Activated CD4-positive, alpha-beta T cell treated with anti-CD3 and anti-CD28 coated beads for 36 hours (primary cell): ENCODE measurements around the gene PPP3CA. TPM values are rescaled to one million over a fixed set of nuclear protein-coding genes. Genes with fewer than 3 reads are reported as not detected.

Experiments used
- ATAC-seq: fragments of 200-7000 bp; cut with Tn5 transposase; one replicate; pipeline ENCODE4 v1.10.0; 2021; ENCODE audit warnings: mild to moderate bottlenecking, moderate library complexity
- CTCF ChIA-PET: fragments of 350-600 bp; sonication (Branson Sonifier 250); formaldehyde crosslinking; loops from one replicate; lab custom pipeline; 2021; ENCODE audit warnings: antibody characterized with exemption; lab: Charles Lee
- POLR2A ChIA-PET: fragments of 350-600 bp; sonication (Branson Sonifier 250); formaldehyde crosslinking; loops from one replicate; lab custom pipeline; 2021; ENCODE audit warnings: antibody characterized with exemption, inconsistent platforms; lab: Charles Lee
- DNase-seq: peaks from one replicate; pipeline ENCODE4 v3.0.0-alpha.2; 2020
- H3K27ac Mint-ChIP-seq: one replicate; pipeline ENCODE4 v1.8.0; 2021; ENCODE audit warnings: mixed read lengths
- H3K27me3 Mint-ChIP-seq: one replicate; pipeline ENCODE4 v1.8.0; 2021; ENCODE audit warnings: mixed read lengths
- H3K36me3 Mint-ChIP-seq: one replicate; pipeline ENCODE4 v1.8.0; 2021; ENCODE audit warnings: low read depth, mixed read lengths
- H3K4me1 Mint-ChIP-seq: one replicate; pipeline ENCODE4 v1.8.0; 2021; ENCODE audit warnings: mixed read lengths
- H3K4me3 Mint-ChIP-seq: one replicate; pipeline ENCODE4 v1.8.0; 2021; ENCODE audit warnings: mild to moderate bottlenecking, moderate library complexity, mixed read lengths
- H3K9me3 Mint-ChIP-seq: one replicate; pipeline ENCODE4 v1.8.0; 2021; ENCODE audit warnings: low read depth, mixed read lengths
- intact Hi-C, 2 experiments: fragments of 100-400 bp; cut with DNase I in 1 of 2; cut with micrococcal nuclease in 1 of 2; formaldehyde crosslinking; loops; one replicate each; pipeline versions ENCODE4 v1.14.2 to v1.15.1; 2022 to 2024; cut with DNase I, micrococcal nuclease
- total RNA-seq, 2 experiments: library from RNA; stranded (reverse); gene quantifications; one replicate each; pipeline ENCODE4 v1.2.3, GENCODE V29; 2021

PPP3CA gene
- total RNA-seq, 2 experiments from 2014 or later: 7.6 to 8.3 TPM

DNA sequence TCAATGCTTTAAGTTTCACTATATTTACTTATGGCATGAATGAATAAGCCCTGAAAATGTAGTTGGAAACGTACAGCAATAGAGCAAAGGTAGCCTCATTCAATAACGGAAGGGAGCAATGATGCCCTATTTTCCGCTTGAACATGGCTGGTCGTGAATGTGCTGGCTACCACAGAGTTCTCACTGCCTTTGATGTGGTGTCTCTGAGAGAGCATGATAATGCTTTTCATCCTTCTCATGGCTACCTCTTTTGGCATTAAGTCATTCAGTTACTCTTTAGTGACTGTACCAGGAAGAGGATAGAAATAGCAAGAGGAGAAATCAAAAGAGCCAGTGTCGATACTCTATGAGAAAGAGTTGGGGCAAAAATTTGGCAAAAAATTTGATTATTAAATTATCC lies 308.0 kb downstream of the PPP3CA start:
- Mint-ChIP-seq H3K4me1 (peaks cover 24% of the 10 kb centered on the region), H3K27ac (peak overlapping the region; percentile 66), H3K36me3 (no peaks in the 10 kb centered on the region), H3K4me3 (no peak overlapping the region), H3K27me3 (no peaks in the 10 kb centered on the region), H3K9me3 (no peaks in the 10 kb centered on the region)
- ATAC-seq (peak; percentile 88), DNase-seq (peak; percentile 80)
- intact Hi-C loops: loop anchor here (1.0 to 10.0 kb wide), 6 partner anchors 19 to 378 kb away; partner anchors contain the start of gene PPP3CA (in 1 of the 2)
- ChIA-PET CTCF (interaction anchor here (1.2 kb wide), 1 partner anchor 117 kb away, joined by 3 read pairs; no protein-coding TSS in a partner anchor), POLR2A (no interaction called here)

DNA sequence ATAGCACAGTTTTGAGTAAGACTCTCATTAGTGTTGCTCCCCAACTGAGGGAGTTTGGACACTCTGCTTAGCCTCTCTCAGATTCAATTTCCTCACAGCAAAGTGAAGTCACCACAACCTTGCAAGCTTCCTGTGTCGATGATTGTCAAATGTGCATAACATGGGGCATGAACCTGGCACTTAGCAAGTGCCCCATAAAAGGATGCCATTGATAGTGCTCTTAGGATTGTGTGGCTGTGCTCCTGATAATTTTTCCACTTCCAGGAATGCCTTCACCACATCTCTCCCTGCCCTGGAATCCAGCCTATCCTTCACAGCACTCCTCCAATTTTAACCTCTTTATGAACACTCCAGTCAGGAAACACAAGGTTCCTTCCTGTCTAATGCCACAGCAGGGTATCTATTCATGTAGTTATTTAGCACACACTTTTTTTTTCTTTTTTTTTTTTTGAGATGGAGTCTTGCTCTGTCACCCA lies 309.4 kb downstream of the PPP3CA start:
- H3K9me3 Mint-ChIP-seq: no peaks in the 10 kb centered on the region
- intact Hi-C loops: loop anchor here (5.0 to 10.0 kb wide), 3 partner anchors 213 to 379 kb away; partner anchors contain the start of gene PPP3CA (in 1 of the 2)
- CTCF ChIA-PET: interaction anchor here (1.2 kb wide), 1 partner anchor 118 kb away, joined by 3 read pairs; no protein-coding TSS in a partner anchor
- H3K27ac Mint-ChIP-seq: no peak overlapping the region
- POLR2A ChIA-PET: no interaction called here
- DNase-seq (peak; percentile 23), ATAC-seq (peak; percentile 67)
- peaks cover 24% of the 10 kb centered on the region for H3K4me1 Mint-ChIP-seq
- no peaks in the 10 kb centered on the region for H3K27me3 Mint-ChIP-seq
- no peak overlapping the region for H3K4me3 Mint-ChIP-seq
- no peaks in the 10 kb centered on the region for H3K36me3 Mint-ChIP-seq

DNA sequence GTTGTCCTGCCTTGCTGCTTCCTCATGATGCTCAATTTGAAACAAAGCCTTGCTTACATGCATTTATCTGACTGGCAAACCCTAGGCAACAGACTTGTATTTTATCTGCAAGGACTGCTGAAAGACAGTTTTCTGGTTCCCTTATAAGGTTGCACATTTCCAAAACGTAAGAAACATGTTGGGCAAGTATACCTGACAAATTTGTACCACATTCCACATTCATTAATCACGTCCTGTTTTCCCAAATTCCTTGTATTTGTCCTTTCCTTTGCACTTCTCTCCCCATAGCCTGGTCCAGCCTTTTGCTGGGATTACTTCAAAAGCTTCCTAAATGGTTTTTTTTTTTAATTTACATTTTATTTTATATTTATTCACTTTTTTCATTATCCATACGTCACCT lies 310.1 kb downstream of the PPP3CA start:
- no peak overlapping the region for H3K4me3 Mint-ChIP-seq
- H3K27ac Mint-ChIP-seq: no peak overlapping the region
- POLR2A ChIA-PET: no interaction called here

DNA sequence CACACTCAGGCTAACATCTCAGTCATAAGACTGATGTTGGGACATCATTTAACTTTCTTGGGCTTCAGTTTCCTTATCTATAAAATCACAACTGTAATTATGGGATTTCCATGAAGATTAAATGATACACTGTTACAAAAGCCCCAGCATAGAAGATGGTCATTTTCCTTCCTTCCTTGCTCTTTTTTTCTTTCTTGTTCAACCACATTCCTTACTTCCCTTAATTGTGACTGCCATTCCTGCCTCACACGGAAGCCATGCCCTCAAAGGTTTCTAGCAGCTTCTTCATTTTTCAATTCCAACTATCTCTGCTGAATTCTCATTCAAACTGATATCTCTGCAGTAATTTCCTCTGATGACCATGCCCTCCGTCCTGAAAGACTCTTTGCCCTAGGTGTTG lies 311.8 kb downstream of the PPP3CA start:
- Mint-ChIP-seq H3K27me3 (no peaks in the 10 kb centered on the region), H3K36me3 (peaks cover 5% of the 10 kb centered on the region), H3K9me3 (no peaks in the 10 kb centered on the region), H3K4me1 (peaks cover 21% of the 10 kb centered on the region), H3K27ac (no peak overlapping the region), H3K4me3 (no peak overlapping the region)
- ATAC-seq: no peak
- no peak for DNase-seq
- intact Hi-C loops: loop anchor here (5.0 to 10.0 kb wide), 3 partner anchors 211 to 382 kb away; partner anchors contain the start of gene PPP3CA (in 1 of the 2)
- ChIA-PET CTCF (no interaction called here), POLR2A (no interaction called here)

More for the DNA sequence above, 310.1 kb downstream of the PPP3CA start:
- H3K27me3 Mint-ChIP-seq: no peaks in the 10 kb centered on the region
- peaks cover 23% of the 10 kb centered on the region for H3K4me1 Mint-ChIP-seq
- intact Hi-C loops: loop anchor here (5.0 to 10.0 kb wide), 3 partner anchors 212 to 380 kb away; partner anchors contain the start of gene PPP3CA (in 1 of the 2)
- H3K36me3 Mint-ChIP-seq: no peaks in the 10 kb centered on the region
- no peak for ATAC-seq
- DNase-seq: no peak
- H3K9me3 Mint-ChIP-seq: no peaks in the 10 kb centered on the region
- CTCF ChIA-PET: interaction anchor here (0.6 kb wide), 1 partner anchor 96 kb away, joined by 4 read pairs; no protein-coding TSS in a partner anchor

DNA sequence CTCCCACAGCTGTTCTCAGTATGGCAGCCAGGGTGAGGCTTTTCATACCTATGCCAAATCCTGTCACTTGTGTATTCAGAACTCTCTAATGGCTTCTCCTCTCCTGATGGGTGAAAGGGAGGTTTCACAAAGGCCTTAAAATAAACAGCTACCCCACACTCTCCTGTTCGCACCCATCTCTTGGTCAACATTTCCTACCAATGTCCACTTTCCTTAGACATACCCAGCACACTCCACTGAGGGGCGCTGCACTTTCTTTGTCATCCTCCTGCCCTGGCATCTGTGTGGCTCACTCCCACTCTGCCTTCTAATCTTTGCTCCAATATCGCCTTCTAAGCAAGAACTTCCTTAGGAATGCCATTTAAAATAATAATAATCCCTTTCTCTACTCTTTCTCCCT lies 313.3 kb downstream of the PPP3CA start:
- Mint-ChIP-seq H3K9me3 (no peaks in the 10 kb centered on the region), H3K4me3 (no peak overlapping the region), H3K4me1 (peaks cover 13% of the 10 kb centered on the region), H3K36me3 (peaks cover 5% of the 10 kb centered on the region), H3K27ac (no peak overlapping the region), H3K27me3 (no peaks in the 10 kb centered on the region)
- intact Hi-C loops: loop anchor here in 1 of 2 experiments (10.0 kb wide), 1 partner anchor 209 kb away; no protein-coding TSS in a partner anchor
- POLR2A ChIA-PET: no interaction called here
- ATAC-seq (no peak), DNase-seq (no peak)
- CTCF ChIA-PET: no interaction called here

DNA sequence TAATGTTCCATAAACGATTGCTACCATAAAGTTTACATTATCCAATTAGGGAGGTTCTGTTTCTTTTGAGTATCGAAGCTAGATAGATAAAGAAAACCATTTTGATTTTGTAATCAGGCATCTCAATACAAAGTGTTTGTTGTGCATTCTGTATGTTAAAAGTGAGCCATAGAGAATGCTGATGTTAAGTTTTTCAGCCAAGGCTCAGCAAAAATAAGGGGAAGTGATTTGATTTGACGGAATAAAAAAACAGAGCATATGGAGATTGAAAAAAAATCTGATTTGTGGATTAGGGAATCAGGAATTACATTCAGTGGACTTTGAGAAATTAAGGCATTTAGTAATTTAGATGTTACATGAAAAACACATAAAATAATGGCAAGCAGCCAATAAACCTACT lies 314.8 kb downstream of the PPP3CA start:
- Mint-ChIP-seq H3K4me1 (peaks cover under 1% of the 10 kb centered on the region), H3K9me3 (no peaks in the 10 kb centered on the region), H3K4me3 (no peak overlapping the region), H3K27me3 (no peaks in the 10 kb centered on the region), H3K27ac (no peak overlapping the region), H3K36me3 (peaks cover 5% of the 10 kb centered on the region)
- DNase-seq: no peak
- CTCF ChIA-PET: no interaction called here
- POLR2A ChIA-PET: no interaction called here
- ATAC-seq: no peak
- intact Hi-C loops: loop anchor here in 1 of 2 experiments (10.0 kb wide), 1 partner anchor 208 kb away; no protein-coding TSS in a partner anchor

DNA sequence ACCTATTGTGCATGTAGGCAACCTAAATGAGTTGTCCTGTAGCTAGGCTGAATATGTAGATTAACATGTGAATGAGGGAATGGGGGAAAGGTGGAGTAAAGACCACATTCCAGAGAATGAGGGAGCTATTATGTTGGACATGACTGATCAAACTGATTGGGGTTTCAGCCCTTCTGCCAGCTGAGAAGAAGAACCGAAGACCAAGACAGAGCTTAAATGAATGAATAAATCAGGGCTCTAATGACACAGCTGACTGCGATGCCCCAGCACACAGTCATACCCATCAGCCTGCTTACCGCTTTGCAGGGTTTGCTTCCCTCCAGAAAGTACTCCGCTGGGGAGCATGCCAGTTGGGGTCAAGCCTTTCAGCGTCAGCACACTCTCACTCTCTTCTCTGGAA lies 315.4 kb downstream of the PPP3CA start:
- intact Hi-C loops: loop anchor here in 1 of 2 experiments (10.0 kb wide), 1 partner anchor 207 kb away; no protein-coding TSS in a partner anchor
- ChIA-PET CTCF (interaction anchor here (0.7 kb wide), 1 partner anchor 103 kb away, joined by 3 read pairs; no protein-coding TSS in a partner anchor), POLR2A (no interaction called here)
- ATAC-seq: no peak
- no peak for DNase-seq
- H3K4me3 Mint-ChIP-seq: no peak overlapping the region
- no peaks in the 10 kb centered on the region for H3K9me3 Mint-ChIP-seq
- H3K4me1 Mint-ChIP-seq: no peaks in the 10 kb centered on the region
- H3K27ac Mint-ChIP-seq: no peak overlapping the region
- no peaks in the 10 kb centered on the region for H3K27me3 Mint-ChIP-seq
- H3K36me3 Mint-ChIP-seq: peaks cover 5% of the 10 kb centered on the region

DNA sequence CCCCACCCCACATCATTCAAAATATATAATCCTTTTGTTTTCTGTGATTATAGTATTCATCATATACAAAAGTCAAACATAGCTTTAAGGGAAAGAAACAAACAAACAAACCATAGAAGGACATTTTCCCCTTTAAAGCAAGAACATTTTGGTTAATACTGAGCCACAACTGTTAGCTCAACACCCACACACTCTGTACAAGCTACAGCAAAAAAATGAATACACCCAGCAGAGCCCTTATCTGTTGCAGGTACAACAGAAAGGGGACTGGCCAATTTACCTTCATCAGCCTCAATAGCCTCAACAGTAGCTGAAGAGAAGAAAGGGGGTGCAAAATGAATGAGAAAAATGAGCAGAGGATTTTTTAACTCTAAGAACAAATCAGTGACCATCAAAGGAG lies 318.4 kb downstream of the PPP3CA start:
- Mint-ChIP-seq H3K9me3 (no peaks in the 10 kb centered on the region), H3K27ac (no peak overlapping the region), H3K4me1 (no peaks in the 10 kb centered on the region), H3K36me3 (peaks cover 13% of the 10 kb centered on the region), H3K4me3 (no peak overlapping the region), H3K27me3 (no peaks in the 10 kb centered on the region)
- no peak for ATAC-seq
- intact Hi-C loops: no loop called here
- POLR2A ChIA-PET: no interaction called here
- DNase-seq: no peak
- CTCF ChIA-PET: interaction anchor here (0.6 kb wide), 1 partner anchor 71 kb away, joined by 3 read pairs; no protein-coding TSS in a partner anchor

DNA sequence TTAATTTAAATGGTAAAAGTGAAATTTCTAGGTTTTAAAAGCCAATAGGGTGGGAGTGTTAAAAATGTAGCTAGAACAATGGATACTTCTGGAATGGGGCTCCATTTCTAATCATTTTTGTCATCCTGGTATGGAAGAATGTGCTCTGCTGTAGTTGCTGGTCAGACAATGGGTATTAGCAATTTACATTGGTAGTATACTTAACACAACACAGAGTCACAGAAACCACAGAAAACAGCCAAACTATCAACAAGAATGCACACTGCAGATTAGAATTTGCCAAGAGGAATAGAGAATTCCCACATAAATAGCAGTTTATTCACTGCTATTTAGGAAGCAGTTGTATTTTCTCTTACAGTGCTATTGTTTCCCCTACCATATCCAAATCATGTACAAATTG lies 319.6 kb downstream of the PPP3CA start:
- ATAC-seq (no peak), DNase-seq (no peak)
- Mint-ChIP-seq H3K27me3 (no peaks in the 10 kb centered on the region), H3K27ac (no peak overlapping the region), H3K36me3 (peaks cover 16% of the 10 kb centered on the region), H3K4me1 (peaks cover 4% of the 10 kb centered on the region), H3K4me3 (no peak overlapping the region), H3K9me3 (no peaks in the 10 kb centered on the region)
- intact Hi-C loops: no loop called here
- ChIA-PET CTCF (no interaction called here), POLR2A (no interaction called here)

DNA sequence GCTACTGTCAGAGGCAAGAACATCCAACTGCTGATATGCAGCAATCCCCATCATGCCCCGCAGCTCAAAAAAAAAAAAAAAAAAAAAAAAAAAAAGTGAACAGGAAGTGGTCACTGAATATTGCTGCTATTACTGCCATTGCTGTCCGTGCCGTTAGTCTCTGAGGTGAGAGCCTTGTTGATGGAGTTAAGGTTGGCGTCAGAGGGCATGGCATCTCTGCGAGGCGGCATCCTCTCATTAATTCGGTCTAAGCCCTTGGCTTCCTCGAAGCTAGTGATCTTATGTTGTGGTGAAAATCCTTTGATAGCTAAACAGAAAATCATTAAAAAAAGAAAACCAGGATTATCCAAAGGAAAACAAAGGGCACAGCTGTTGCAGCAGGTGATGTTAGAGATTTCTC lies 321.6 kb downstream of the PPP3CA start:
- no peak for ATAC-seq

DNA sequence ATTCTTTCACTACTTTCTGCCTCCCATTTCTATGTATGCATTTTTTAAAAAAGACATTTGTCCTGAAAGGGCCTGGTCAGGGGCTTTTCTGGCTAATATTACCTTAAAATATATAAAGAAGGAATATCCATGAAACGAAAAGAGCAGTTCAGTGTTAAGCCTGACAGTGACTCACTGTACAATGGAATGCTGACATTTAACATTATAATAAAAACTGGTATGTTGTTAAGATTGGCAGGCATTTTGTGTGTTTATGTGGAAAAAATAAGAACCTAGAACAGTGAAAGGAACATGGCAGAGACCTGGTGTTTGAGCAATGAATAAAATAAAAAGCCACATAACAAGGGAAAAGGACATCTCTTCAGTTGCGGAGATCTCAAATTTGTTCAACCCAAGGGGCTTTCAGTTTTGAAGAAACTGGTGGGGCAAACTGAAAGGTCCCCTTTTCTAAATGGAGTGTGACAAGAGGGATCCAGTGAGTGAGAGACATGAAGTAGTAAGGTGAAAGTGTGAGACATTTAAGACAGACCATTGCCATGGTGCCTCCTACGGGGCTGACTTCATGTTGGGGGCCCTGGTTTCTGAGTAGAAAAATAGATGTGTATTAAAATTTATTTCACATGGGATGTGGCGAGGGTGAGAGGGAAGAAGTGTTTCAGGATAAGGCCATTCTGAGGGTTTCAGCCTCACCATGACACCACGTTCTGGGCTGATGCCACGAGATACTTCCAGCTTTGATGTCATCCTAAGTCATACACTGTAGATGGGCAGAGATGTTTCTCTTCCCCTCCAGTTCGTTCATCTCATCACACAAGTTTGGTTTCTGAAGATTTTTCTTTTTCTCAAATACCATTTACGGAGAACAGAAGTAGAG lies 324.9 kb downstream of the PPP3CA start:
- no peak overlapping the region for H3K27ac Mint-ChIP-seq
- H3K4me3 Mint-ChIP-seq: no peak overlapping the region
- H3K27me3 Mint-ChIP-seq: no peaks in the 10 kb centered on the region
- ChIA-PET POLR2A (no interaction called here), CTCF (no interaction called here)
- ATAC-seq (no peak), DNase-seq (peak; percentile 18)
- peaks cover 16% of the 10 kb centered on the region for H3K36me3 Mint-ChIP-seq
- H3K9me3 Mint-ChIP-seq: no peaks in the 10 kb centered on the region
- intact Hi-C loops: loop anchor here (5.0 kb wide), 3 partner anchors 135 to 395 kb away; no protein-coding TSS in a partner anchor
- H3K4me1 Mint-ChIP-seq: peaks cover 39% of the 10 kb centered on the region

More for the DNA sequence above, 321.6 kb downstream of the PPP3CA start:
- Mint-ChIP-seq H3K4me3 (no peak overlapping the region), H3K9me3 (no peaks in the 10 kb centered on the region), H3K36me3 (peaks cover 16% of the 10 kb centered on the region), H3K27me3 (no peaks in the 10 kb centered on the region), H3K27ac (no peak overlapping the region), H3K4me1 (peaks cover 19% of the 10 kb centered on the region)
- no peak for DNase-seq
- POLR2A ChIA-PET: no interaction called here
- intact Hi-C loops: no loop called here
- CTCF ChIA-PET: no interaction called here
